Measurements from ENCODE around the gene ATP6V1A.

ATP6V1A gene

DNA sequence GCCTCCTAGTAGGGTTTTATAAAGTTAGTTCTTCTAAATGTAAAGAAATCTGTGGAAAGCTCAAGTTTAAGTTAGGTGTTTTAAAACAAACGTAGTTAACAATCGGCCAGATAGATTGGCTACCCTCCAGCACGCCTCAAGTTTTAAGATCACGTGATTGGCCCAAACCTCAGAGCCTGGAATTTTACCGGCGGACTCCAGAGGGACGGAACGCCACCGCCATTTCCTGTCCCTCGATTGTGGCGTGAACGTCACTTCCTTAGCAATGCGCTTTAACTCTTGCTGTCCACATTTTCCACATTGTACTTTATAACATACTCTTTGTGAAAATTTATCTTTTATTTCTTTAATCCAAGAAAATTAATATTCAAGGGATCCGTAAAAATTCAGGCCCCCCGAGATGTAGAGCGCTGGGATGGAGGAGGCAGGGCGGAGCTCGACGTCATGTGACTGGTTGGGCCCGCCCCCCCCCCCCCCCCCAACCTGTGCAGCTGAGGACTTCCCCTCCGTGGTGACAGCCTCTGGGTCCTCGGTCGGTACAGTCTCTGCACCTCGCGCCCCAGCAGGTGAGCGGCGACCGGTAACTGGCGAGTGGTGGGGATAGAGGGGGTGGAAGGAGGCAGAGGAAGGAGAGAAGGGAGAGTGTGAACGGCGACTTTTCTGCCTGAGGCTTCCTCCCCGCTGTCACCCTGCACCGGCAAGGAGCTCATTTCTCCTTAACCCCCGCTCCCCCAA lies at the start of gene ATP6V1A:
Gene ATP6V1A, plus strand, starts transcription at position 488 of the 735 bp plus-strand sequence. CDS start 31,719 bp downstream, outside the sequence.
- DNase-seq (ENCODE audit: low read depth in 2 of 3, low spot score in 2 of 3), result peak; percentile 49 to 64 (median 57)

DNA sequence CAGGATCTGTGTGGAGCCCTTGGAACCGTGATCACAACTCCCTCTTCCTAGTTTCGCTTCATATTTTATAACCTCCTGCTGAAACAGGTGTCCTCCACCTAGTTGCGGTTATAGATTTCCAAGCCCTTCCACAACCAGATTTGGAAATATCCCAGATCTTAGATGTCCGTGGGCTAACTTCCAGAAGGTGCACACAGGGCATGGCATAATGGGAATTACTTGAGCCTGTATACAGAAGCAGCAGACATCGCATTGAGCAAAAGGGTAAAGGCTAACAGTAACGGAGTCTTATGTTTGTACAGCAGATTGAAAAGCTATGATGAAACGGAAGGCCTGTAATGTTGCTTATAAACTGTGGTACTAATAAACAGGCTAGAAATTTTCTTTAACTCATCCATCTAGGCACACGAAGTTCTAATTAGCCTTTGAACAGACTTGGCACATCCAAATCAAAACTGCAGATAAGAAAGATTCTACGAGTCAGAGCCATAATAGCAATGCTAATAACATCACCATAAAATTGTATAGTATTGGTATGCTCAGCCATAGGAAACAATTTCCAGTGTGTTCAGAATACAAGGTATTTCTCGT lies 49.2 kb upstream of the ATP6V1A start:
- no peak for DNase-seq (ENCODE audit: low read depth in 2 of 3, low spot score in 2 of 3)

DNA sequence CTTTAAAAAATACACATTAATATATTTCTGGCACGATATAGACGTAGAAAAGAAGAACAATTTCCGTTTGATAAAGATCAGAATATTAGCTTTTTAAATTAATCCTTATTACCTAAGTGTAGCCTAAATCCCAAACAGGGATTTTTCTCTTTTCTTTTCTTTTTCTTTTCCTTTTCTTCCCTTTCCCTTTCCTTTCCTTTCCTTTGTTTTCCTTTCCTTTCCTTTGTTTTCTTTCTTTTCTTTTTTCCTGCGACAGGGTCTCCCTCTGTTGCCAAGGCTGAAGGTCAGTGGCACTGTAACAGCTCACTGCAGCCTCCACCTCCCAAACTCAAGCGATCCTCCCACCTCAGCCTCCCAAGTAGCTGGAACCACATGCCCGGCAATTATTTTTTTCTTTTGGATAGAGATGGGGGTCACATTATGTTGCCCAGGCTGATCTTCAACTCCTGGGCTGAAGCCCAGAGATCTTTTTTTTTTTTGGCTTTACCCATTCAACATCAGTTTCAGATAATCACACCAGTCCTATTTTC lies 48.6 kb upstream of the ATP6V1A start:
- no peak for DNase-seq (ENCODE audit: low read depth in 2 of 3, low spot score in 2 of 3)

DNA sequence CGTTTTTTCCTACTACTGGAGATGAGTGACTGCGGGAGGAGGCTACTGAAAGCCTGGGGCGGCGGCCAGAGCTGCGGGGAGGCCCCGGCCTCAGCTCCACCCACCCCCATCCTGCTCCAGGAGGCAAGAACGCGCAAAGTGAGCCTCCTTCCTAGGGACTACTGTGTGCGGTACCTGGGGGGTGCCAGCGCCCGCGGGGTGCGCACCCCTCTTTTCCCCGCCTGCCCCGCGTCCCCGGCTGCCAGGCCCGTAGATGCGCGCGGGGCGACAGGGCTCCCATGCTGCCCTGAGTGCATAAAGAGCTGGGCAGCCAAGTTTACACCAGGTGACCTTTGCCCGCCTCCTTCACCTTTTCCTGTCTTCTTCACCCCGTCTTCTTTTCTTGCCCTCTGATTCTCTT lies 47.9 kb upstream of the ATP6V1A start:
- no peak for DNase-seq (ENCODE audit: low read depth in 2 of 3, low spot score in 2 of 3)

DNA sequence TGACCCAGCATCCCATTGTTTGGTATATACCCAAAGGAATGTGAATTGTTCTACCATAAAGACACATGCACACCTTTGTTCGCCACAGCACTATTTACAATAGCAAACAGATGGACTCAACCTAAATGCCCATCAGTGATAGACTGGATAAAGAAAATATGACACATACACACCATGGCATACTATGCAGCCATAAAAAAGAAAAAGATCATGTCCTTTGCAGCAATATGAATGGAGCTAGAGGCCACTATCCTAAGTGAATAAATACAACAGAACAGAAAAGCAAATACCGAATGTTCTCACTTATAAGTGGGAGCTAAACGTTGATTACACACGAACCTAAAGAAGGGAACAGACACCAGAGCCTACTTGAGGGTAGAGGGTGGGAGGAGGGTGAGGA lies 39.0 kb upstream of the ATP6V1A start:
- no peak for DNase-seq (ENCODE audit: low read depth in 2 of 3, low spot score in 2 of 3)

DNA sequence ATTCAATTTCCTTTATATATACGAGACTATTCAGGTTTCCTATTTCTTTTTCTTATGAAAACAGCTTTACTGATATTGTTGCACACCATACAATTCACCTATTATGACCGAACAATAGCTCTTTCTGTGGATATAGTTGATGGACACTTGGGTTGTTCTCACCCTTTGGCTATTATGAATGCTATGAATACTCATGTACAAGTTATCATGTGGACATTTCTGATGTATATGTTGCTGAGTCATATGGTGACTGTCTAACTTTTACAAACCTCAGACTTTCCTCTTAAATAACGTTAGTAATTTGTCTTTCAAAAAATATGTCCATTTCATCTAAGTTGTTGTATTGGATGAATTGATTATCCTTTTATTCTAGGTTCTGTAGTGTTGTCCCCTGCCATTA lies 34.7 kb upstream of the ATP6V1A start:
- no peak for DNase-seq (ENCODE audit: low read depth in 2 of 3, low spot score in 2 of 3)

DNA sequence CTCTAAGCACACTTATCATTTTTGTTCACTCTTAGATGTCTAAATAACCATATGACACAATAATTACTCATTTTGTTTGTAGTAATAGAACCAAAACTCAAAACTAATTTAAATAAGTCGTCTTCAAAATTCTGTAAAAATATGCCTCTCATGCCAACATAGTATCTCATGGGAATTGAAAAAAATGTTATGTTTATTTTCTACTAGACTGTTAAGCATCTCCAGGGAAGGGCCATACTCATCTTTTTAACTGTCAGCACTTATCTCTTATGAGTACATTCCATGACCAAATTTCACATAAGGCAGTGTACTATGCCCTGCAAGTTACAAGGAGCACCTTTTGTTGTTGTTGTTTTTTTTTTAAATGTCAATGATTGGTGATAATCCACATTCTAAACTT lies 32.1 kb upstream of the ATP6V1A start:
- DNase-seq (ENCODE audit: low read depth in 2 of 3, low spot score in 2 of 3), result no peak

DNA sequence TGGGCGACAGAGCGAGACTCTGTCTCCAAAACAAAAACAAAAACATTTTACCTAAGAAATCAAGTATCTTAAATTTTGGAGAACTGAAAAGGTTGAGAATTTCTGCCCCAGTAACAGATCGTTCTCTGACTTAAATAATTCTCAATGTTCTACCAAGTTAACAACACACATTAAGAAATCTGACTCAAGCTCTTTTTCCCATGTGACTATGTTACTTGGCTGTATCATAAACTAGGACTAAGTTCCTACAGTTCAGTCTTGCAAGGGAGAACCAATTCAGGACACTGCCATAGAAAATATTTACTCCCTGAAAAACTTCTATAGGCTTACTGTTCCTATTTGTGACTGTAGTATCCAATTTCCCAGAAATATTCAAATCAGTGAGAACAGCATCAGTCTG lies 29.5 kb upstream of the ATP6V1A start:
- no peak for DNase-seq (ENCODE audit: low read depth in 2 of 3, low spot score in 2 of 3)

DNA sequence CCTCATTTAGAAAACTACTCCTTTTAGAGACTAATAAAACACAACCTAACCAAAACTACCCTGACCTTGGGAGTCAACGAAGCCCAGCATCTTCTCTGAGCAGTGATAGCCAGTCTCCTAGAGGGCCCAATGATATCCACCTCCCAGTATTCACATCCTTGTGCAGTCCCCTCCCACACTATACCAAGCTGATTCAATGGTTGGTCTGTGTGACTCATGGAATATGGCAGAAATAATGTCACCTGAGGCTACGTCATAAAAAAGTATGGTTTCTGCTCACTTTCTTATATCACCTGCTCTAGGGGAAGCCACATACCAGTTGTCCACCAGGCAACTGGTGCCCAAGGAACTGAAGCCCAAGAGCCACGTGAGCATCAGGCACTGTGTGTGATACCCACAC lies 29.0 kb upstream of the ATP6V1A start:
- no peak for DNase-seq (ENCODE audit: low read depth in 2 of 3, low spot score in 2 of 3)

DNA sequence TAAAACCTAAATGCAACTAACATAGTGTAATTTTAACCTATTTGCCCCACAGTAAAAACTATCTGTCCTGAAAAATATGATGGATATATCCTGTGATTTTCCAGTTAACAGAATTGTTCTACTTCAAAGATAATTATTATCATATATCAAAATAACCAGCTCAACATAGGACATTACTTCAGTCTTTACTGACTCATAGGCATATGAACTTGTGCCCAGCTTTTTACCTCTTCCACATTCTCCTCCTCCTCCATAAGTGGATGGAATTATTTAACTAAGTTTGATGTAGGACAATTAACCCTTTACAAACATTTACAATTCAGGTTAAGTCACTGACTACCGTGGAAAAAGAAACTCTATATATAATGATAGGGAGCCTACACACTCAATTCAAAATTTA lies 27.5 kb upstream of the ATP6V1A start:
- DNase-seq (ENCODE audit: low read depth in 2 of 3, low spot score in 2 of 3), result no peak

DNA sequence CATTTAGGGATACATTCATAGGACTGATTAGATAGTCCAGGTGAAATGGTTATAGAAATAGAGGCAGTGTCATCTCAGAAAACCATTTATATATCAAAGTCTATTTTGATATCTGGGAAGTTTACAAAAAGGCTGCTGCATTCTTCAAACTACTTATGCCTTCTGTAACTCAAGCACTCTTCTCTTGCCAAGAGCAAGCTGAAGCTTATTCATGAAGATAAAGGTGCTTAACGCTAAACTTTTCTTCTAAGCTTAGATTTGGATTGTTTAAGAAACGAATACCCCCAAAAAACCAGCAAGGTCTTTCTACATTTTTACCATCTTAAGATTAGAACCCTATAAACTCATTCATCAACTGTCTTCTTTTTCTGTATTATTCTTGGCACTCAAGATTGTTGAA lies 27.1 kb upstream of the ATP6V1A start:
- no peak for DNase-seq (ENCODE audit: low read depth in 2 of 3, low spot score in 2 of 3)

DNA sequence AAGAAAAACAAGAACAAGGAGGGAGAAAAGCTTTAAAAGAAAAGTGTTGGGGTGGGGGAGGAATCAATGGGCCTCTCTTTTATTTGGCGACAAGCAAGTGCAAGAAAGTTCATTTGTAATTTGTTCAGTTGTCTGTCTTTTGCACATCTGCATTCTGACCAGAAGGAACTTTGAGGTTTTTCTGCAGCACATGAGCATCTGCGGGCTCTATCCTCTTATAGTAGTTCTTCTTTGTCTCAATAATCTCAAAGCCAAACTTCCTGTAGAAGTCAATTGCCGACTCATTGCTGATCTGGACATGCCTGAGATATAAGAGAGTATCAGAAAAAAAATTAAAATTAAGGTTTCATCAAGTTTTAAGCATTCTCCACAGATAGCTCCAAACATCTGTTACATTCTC lies 25.2 kb upstream of the ATP6V1A start:
- DNase-seq (ENCODE audit: low read depth in 2 of 3, low spot score in 2 of 3), result no peak

DNA sequence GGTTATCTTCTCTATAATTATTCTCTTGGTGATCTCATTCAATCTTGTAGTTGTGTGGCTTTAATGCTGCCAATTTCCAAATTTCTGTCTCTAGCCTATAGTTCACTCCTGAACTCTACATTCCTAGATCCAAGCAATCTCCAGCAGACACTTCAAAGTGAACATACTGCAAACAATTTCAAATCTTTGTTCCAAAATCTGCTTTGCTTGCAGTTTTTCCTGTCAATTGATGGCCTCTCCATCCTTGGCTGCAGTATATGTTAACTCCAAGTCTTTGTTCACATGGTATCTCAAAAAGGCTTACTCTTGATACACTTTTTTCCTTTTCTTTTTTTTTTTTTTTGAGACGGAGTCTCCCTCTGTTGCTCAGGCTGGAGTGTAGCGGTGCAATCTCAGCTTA lies 18.2 kb upstream of the ATP6V1A start:
- no peak for DNase-seq (ENCODE audit: low read depth in 2 of 3, low spot score in 2 of 3)

DNA sequence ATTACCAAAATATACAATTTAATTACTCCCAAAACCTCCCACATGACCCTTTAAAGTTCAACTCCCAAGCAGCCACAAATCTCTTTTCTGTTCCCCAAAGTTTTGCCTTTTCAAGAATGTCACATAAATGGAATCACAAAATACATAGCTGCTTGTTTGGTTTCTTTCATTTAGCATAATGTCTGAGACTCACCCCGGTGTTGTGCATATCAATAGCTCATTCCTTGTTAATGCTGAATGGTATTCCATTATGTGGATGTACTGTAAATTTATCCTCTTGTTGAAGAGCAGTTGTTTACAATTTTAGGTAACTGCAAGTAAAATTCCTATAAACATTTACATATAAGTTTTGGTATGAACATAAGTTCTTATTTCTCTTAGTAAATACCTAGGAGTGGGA lies 16.3 kb upstream of the ATP6V1A start:
- no peak for DNase-seq (ENCODE audit: low read depth in 2 of 3, low spot score in 2 of 3)

DNA sequence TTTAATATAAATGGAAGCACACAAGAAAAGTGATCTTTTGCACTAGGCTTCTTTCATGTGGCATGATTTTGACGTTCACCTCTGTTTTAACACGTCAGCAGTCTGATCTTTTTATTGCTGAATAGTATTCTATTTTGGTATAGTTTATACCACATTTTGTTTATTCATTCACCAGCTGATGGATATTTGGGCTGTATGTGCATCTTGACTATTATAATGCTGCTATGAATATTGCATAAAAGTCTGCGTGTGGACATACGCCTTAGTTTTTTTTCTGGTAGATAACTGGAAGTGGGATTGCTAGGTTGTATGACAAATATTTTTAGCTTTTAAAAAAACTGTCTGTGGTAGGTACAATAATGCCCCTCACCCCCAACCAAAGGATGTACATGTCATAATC lies 15.1 kb upstream of the ATP6V1A start:
- DNase-seq (ENCODE audit: low read depth in 2 of 3, low spot score in 2 of 3), result no peak

DNA sequence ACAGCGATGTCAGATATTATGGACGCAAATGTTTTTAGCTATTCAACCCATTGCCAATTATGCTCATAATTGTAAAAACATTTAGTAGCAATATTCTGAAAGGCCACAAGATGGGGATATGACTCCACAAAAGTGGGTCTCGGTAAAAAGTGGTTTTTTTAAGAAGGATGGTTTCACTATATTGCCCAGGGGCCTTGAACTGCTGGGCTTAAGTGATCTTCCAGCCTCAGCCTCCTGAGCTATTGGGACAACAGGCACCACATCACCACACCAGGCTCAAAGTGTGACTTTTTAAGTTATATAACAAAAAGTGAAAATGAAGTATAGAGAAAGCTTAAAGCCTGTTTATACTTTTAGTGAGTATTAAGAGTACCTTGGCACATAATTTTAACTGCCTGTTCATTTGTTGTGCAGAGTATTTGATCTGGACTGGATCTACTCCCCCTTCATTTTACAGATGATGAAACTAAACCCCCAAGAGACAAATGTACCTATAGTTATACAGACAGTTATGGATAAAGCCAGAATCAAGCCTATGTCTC lies 10.2 kb upstream of the ATP6V1A start:
- no peak for DNase-seq (ENCODE audit: low read depth in 2 of 3, low spot score in 2 of 3)

DNA sequence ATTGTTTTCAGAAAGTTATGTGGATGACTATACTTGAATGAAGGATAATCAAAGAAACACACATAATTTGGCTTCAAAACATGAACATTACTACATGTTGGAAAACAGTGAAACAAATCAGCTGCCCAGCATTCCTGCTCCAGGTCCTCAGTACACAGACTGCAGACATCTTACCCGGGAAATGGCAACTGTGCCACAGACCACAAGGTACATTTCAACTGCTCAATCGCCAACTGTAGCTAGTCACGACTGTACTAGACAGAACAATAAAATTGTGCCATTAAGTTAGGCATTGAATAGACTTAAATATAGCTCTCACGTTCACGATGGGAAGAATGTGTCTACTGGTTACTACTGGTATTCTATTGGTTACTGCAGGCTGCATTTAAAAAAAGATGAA lies 5.7 kb upstream of the ATP6V1A start:
- no peak for DNase-seq (ENCODE audit: low read depth in 2 of 3, low spot score in 2 of 3)

DNA sequence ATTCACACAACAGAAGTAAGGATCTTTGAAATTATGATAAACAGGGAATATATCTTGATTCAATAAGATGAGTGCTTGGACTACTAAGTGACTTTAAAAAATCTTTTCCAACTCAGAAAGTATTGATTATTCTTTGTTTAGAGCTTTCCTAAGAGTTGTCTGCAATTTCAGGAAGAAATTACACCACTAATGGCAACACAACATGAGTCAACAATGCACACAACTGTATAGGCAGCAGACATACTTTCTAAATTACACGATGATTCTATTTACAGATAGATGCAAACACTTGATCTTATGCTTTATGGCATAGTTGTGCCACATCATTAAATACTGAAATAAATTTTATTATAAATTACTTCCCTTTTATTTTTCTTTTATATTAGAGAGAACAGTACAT lies 5.2 kb upstream of the ATP6V1A start:
- no peak for DNase-seq (ENCODE audit: low read depth in 2 of 3, low spot score in 2 of 3)

DNA sequence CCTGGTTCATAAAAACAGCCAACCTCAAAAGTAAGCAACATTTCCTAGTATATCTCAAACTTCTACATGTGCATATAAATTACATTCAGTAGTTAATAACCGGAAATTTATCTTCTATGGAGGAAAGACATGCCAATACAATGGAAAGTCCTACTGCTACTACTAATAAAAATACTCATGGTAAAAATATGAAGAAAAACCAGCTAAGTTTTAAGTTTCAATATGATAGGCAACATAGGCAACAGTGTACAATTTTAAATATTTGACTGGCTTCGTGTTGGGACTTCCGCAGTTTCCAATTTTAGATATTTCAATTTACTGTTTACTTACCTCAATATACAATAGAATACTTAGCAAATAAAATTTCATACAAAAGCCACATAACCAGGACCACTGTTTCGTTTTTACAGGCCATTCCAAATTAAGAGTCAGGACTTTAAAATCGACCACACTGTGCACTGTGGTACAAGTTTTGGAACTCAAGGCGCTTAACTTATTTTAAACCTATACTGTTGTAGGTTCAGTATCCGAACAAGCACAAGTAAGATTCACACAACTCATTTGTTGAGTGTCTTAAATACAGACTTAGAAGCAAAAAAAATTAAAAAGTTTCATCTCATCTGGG lies 3.7 kb upstream of the ATP6V1A start:
- no peak for DNase-seq (ENCODE audit: low read depth in 2 of 3, low spot score in 2 of 3)

DNA sequence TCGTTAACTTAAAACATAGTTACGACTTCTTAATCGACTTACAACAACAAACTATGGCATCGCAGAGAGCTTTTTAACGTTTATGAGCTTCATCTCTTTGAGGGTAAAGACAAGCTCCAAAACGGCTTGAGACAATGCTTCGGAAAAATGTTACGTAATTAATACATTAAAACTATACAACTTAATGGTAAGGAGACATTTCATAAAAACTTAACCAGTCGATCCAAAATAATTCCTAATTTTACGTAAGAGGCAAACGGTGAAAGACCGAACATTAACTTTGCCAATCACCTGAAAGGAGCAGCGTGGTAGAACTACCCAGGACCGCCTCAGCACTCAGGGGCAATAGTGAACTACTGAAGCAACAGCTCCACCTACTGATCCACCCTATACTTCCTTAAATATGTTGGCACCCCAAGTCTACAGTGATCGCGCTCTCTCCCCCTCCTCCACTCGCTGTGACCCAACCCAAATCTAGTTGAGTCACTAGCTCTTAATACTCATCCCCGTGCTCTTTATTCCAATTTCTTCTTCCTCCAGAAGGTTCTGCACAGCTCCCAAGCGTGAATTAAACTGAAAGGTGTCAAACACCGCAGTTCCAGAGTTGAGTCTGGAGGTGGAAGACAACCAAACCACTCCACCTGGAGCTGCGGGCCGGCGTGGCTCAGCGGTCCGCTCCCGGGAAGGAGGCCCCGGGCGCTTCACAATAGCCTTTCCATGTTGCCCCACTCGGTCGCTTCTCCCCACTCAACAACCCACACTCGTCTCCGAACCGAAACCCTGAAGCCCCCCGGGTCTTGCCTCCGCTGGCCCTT lies 1.7 kb upstream of the ATP6V1A start:
- peak; percentile 36 to 45 (median 39) for DNase-seq (ENCODE audit: low read depth in 2 of 3, low spot score in 2 of 3)

All from activated CD8-positive, alpha-beta memory T cell treated with anti-CD3 and anti-CD28 coated beads for 48 hours (primary cell).